ENCODE results near the gene PGD.
A peak's percentile ranks its signal among the peaks of the same experiment; 100 is the strongest.

Gene PGD

GRCh38 chr1:10378081-10378841 is 20.6 kb upstream of the PGD start:
- peak overlapping the region in 8 of 11 experiments; percentile 29 to 55 (median 40); a peak in 11 of 22 replicates for H3K9ac ChIP-seq
- peak overlapping the region in 7 of 11 experiments; percentile 14 to 60 (median 44); a peak in 12 of 22 replicates for H3K27ac ChIP-seq

DNA sequence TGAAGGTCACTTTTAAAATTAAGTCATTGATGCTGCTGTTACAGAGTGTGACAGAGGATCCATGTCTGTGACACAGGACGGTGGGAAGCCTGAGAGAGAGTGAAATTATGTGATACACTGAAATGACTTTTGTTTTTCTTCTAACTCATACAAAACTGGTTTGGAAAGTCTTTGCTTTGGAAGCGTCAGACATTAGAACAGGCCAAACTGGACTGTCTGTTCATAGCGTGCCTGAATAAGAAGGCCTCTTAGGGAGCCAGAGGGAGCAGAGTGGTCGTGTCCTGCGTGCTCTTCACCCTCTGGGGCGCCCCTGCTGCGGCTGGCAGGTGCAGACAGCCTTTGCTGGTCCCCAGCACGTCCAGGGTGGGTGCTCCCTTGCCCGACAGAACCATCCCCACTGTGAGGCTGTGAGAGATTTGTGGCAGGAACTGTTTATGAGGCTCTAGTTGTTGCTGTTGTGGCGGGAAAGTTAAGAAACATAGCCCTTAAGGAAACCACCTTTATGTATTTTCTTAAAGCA is 19.7 kb upstream of the PGD start:
- Histone ChIP-seq H3K9me3 (replicated peaks in 1 of 11) (no peaks in the 10 kb centered on the region), H3K36me3 (peaks cover 40 to 72% (median 48%) of the 10 kb centered on the region in 11 experiments), H3K4me1 (peaks cover 0 to 21% (median 6%) of the 10 kb centered on the region in 10 experiments; a peak in 9 of 20 replicates), H3K9ac (peak overlapping the region in 2 of 11 experiments; percentile 16 to 47; a peak in 1 of 22 replicates), H3K27ac (peak overlapping the region in 4 of 11 experiments; percentile 5 to 60 (median 46); a peak in 4 of 22 replicates), H3K4me3 (no peak overlapping the region), H3K4me2 (no peak overlapping the region), H3K27me3 (no peaks in the 10 kb centered on the region), H4K20me1 (no peaks in the 10 kb centered on the region)
- TF ChIP-seq Cebpa-rat (IDR thresholded peaks at IDR 0.05) = no peak

More at GRCh38 chr1:10378081-10378841, 20.6 kb upstream of the PGD start:
- Histone ChIP-seq H3K4me2 (peak overlapping the region in 3 of 11 experiments; percentile 4 to 40 (median 10); a peak in 4 of 22 replicates), H3K4me3 (no peak overlapping the region), H3K36me3 (peaks cover 48 to 81% (median 57%) of the 10 kb centered on the region in 11 experiments), H3K4me1 (peaks cover 0 to 21% (median 6%) of the 10 kb centered on the region in 10 experiments; a peak in 9 of 20 replicates), H3K27me3 (no peaks in the 10 kb centered on the region), H4K20me1 (no peaks in the 10 kb centered on the region), H3K9me3 (replicated peaks in 1 of 11) (no peaks in the 10 kb centered on the region)
- no peak for TF ChIP-seq Cebpa-rat (IDR thresholded peaks at IDR 0.05)

GRCh38 chr1:10379676-10380075 is 19.2 kb upstream of the PGD start:
- Histone ChIP-seq H3K9ac (peak overlapping the region in 1 of 11 experiments; percentile 47; a peak in 1 of 22 replicates), H4K20me1 (no peaks in the 10 kb centered on the region), H3K36me3 (peaks cover 35 to 67% (median 43%) of the 10 kb centered on the region in 11 experiments), H3K4me1 (peaks cover 0 to 21% (median 5%) of the 10 kb centered on the region in 10 experiments; a peak in 9 of 20 replicates), H3K27ac (peak overlapping the region in 2 of 11 experiments; percentile 23 to 60; a peak in 2 of 22 replicates), H3K4me2 (no peak overlapping the region), H3K4me3 (no peak overlapping the region), H3K27me3 (no peaks in the 10 kb centered on the region), H3K9me3 (replicated peaks in 1 of 11) (no peaks in the 10 kb centered on the region)
- TF ChIP-seq Cebpa-rat (IDR thresholded peaks at IDR 0.05) = no peak

- Histone ChIP-seq H3K4me1 (peaks cover 0 to 30% (median 9%) of the 10 kb centered on the region in 10 experiments; a peak in 9 of 20 replicates), H3K27me3 (no peaks in the 10 kb centered on the region), H3K9me3 (replicated peaks in 1 of 11) (no peaks in the 10 kb centered on the region), H3K4me2 (no peak overlapping the region), H3K4me3 (no peak overlapping the region), H3K27ac (no peak overlapping the region), H4K20me1 (no peaks in the 10 kb centered on the region), H3K9ac (no peak overlapping the region), H3K36me3 (peaks cover 25 to 57% (median 32%) of the 10 kb centered on the region in 11 experiments)
- no peak for TF ChIP-seq Cebpa-rat (IDR thresholded peaks at IDR 0.05)
Measured at GRCh38 chr1:10380594-10381275, 18.1 kb upstream of the PGD start.

DNA sequence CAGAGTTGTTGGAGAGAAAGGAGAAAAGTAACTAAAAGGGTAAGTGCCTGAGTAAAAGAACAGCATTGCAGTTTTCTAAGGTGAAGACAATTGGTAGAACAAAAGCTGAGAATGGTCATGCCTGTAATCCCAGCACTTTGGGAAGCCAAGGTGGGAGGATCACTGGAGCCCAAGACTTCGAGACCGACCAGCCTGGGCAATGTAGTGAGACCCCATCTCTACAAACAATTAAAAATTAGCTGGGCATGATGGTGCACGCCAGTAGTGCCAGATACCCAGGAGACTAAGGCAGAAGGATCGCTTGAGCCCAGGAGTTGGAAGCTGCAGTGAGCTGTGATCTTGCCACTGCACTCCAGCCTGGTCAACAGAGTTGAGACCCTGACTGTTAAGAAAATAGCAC is 15.2 kb upstream of the PGD start:
- TF ChIP-seq Cebpa-rat (IDR thresholded peaks at IDR 0.05) = no peak
- H3K9me3 ChIP-seq (replicated peaks in 1 of 11) = no peaks in the 10 kb centered on the region
- no peak overlapping the region for H3K9ac ChIP-seq
- no peak overlapping the region for H3K27ac ChIP-seq
- no peak overlapping the region for H3K4me3 ChIP-seq
- no peaks in the 10 kb centered on the region for H4K20me1 ChIP-seq
- H3K4me1 ChIP-seq = peaks cover 23 to 44% (median 31%) of the 10 kb centered on the region in 10 experiments
- H3K27me3 ChIP-seq = no peaks in the 10 kb centered on the region
- no peak overlapping the region for H3K4me2 ChIP-seq
- peaks cover 3 to 35% (median 10%) of the 10 kb centered on the region in 11 experiments; a peak in 20 of 22 replicates for H3K36me3 ChIP-seq

DNA sequence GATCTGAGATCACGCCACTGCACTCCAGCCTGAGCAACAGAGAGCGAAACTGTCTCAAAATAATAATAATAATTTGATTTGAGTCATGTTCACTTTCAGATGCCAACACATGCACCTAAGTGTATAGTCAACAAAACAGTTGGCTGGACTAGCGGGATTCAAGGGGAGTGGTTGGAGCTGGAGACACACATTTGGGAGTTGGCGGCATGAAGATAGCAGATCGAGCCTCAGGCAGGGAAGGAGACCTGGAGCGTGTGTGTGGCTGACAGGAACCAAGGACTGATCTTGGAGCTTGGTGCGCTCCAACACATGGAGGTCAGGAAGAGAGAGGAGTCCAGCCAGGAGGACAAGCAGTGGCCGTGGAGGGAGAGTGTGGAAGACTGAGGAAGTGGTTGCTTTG is 14.6 kb upstream of the PGD start:
- H4K20me1 ChIP-seq = no peaks in the 10 kb centered on the region
- H3K36me3 ChIP-seq = peaks cover 0 to 29% (median 5%) of the 10 kb centered on the region in 11 experiments; a peak in 15 of 22 replicates
- H3K9me3 ChIP-seq (replicated peaks in 1 of 11) = no peaks in the 10 kb centered on the region
- peak overlapping the region in 1 of 11 experiments; percentile 89; a peak in 1 of 22 replicates for H3K27ac ChIP-seq
- H3K4me3 ChIP-seq = no peak overlapping the region
- TF ChIP-seq Cebpa-rat (IDR thresholded peaks at IDR 0.05) = no peak
- peaks cover 29 to 50% (median 36%) of the 10 kb centered on the region in 10 experiments for H3K4me1 ChIP-seq
- no peak overlapping the region for H3K4me2 ChIP-seq
- H3K9ac ChIP-seq = no peak overlapping the region
- H3K27me3 ChIP-seq = no peaks in the 10 kb centered on the region

DNA sequence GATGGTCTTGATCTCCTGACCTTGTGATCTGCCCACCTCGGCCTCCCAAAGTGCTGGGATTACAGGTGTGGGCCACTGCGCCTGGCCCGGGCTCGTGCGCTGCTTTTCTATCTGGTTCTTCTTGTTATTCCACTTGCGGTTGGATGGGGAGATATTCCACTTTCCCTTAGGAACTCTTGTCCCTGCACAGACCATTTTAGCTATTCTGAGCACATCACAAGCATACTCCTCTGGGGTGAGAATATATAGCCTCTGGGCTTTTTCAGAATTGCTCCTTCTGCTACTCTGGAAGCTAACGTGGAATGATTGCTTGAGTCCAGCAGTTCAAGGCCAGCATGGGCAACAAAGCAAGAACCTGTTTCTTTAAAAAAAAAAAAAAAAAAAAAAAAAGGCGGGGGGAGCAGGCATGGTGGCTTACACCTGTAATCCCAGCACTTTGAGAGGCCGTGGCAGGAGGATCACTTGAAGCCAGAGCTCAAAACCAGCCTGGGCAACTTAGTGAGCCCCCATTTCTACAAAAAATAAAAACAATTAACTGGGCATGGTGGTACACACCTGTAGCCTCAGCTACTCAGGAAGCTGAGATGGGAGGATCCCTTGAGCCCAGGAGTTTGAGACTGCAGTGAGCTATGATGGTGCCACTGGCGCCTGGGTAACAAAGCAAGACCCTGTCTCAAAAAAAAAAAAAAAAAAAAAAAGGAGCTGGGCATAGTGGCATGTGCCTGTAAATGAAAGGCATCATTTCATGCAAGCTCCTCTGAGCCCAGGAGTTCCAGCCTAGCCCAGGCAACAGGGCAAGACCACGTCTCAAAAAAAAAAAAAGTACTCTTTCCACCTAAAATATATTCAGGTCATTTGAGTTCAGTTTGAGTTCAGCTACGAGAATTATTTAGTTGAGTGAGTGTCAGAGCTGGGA is 11.8 kb upstream of the PGD start:
- Histone ChIP-seq H3K4me3 (peak overlapping the region in 5 of 10 experiments; percentile 2 to 46 (median 21); a peak in 4 of 20 replicates), H3K36me3 (peaks cover 0 to 9% (median 0%) of the 10 kb centered on the region in 11 experiments; a peak in 1 of 22 replicates), H3K4me1 (peaks cover 29 to 47% (median 39%) of the 10 kb centered on the region in 10 experiments), H3K27ac (peak overlapping the region; percentile 11 to 89 (median 82); a peak in 21 of 22 replicates), H4K20me1 (no peaks in the 10 kb centered on the region), H3K27me3 (no peaks in the 10 kb centered on the region), H3K9me3 (replicated peaks in 1 of 11) (no peaks in the 10 kb centered on the region), H3K9ac (peak overlapping the region; percentile 50 to 79 (median 68); a peak in 20 of 22 replicates), H3K4me2 (peak overlapping the region; percentile 44 to 89 (median 68))
- no peak for TF ChIP-seq Cebpa-rat (IDR thresholded peaks at IDR 0.05)

Measured in BLaER1 treated with 17β-estradiol and CSF1 and Interleukin-3, amounts not matched to agents 10 nM and 100 nM (cell line).